HUDEP-2 (cell line): ENCODE measurements around the gene SIPA1.
A peak's percentile ranks its signal among the peaks of the same experiment; 100 is the strongest.

Source experiments
- DNase-seq, 76 experiments: peaks; one replicate each; lab custom pipeline; 2025; ENCODE audit not compliant: unreplicated experiment in 76 of 76; lab: John Stamatoyannopoulos, UW

Gene SIPA1

DNA sequence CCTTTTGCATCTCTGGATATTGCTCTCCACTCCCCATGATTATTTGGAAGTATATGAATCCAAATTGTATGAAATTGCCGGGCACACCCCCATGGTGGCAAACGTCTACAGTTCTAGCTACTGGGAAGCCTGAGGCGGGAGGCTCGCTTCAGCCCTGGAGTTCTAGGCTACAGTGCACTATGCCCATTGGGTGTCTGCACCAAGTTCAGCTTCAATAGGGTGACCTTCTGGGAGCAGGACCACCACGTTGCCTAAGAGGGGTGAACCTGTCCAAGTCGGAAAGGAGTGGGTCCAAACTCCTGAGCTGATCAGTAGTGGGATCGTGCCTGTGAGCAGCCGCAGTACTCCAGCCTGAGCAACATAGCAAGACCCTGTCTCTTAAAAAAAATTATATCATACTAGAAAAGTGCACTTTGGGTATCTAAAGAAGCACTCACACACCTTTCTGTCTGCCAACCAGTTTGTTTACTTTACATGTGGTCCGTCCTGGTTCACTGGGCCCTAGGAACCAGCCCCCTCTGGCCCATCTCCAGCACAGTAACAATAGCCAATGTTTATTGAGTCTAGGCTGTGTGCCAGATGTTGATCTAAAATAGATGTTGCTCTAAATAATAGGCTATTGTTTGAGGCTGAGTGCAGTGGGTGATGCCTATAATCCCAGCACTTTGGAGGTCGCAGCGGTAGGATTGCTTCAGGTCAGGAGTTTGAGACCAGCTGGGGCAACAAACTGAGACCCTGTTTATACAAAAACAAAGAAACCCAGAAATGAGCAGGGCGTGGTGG, 57.7 kb downstream of the SIPA1 start:
- no peak for DNase-seq

- DNase-seq, result no peak
Observed at GRCh38 chr11:65696802-65697552, 59.1 kb downstream of the SIPA1 start.

DNA sequence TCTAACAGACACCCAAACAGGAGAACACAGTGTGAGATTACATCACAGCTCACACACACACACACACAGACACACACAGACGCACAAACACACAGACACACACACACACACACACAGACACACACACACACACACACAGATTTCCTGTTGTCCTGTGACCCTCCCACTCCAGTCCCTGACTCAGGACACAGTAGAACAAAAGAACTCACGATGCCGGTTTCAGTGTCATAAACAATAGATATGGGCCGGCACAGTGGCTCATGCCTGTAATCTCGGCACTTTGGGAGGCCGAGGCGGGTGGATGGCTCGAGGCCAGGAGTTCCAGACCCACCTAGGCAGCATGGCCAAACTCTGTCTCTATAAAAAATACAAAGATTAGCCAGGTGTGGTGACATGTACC, 60.3 kb downstream of the SIPA1 start:
- DNase-seq, result no peak

DNA sequence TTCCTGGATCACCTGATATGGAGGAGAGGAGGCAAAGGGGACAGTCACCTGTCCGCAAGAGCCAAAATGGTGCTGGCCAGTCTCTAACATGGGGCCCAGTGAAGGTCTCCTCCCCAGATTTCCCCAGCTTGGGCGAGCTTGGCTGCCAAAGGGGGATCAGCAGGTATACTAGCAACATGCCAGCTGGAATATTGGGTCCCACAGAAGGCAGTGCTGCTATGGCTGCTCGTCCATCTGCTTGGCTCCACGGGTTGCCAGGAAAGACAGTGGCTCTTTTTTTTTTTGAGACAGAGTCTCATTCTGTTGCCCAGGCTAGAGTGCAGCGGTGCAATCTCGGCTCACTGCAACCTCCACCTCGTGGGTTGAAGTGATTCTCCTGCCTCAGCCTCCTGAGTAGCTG, 61.4 kb downstream of the SIPA1 start:
- DNase-seq, result no peak

GRCh38 chr11:65700399-65700798, 62.5 kb downstream of the SIPA1 start:
- peak in 2 of 76 experiments; percentile 17 to 26 for DNase-seq
